Left ventricle myocardium superior (tissue), 1 donor: ENCODE data around the gene NUDT3. TPM values are rescaled to one million over a fixed set of nuclear protein-coding genes. Genes with fewer than 3 reads are reported as not detected.
"Not testable (repeated sequence)": the region's sequence is repeated elsewhere in the genome, so short reads cannot be mapped to it uniquely, and the experiment has no call there.

Source experiments
- ATAC-seq: fragments of 200-7000 bp; cut with Tn5 transposase; one replicate; pipeline ENCODE4 v1.9.1; 2020; ENCODE audit warnings: mild to moderate bottlenecking, moderate library complexity
- DNase-seq: peaks from one replicate; pipeline ENCODE4 v3.0.0-alpha.2; 2020
- intact Hi-C: fragments of 100-400 bp; cut with micrococcal nuclease; formaldehyde crosslinking; loops from one replicate; pipeline ENCODE4 v1.11.0; 2022
- total RNA-seq: library from RNA; stranded (reverse); fragmentation: NEBNext Ultra II Directional; extraction: Animal tissue kit (Norgen Biotek cat#: 25700); gene quantifications from one replicate; pipeline ENCODE4 v1.2.1, GENCODE V29; 2021
- donor health status: DM: no; HTN: yes; CAD: no; lungs with severe emphysema.

NUDT3 gene
- total RNA-seq, 1 donor from 2014 or later, result 59.3 TPM

DNA sequence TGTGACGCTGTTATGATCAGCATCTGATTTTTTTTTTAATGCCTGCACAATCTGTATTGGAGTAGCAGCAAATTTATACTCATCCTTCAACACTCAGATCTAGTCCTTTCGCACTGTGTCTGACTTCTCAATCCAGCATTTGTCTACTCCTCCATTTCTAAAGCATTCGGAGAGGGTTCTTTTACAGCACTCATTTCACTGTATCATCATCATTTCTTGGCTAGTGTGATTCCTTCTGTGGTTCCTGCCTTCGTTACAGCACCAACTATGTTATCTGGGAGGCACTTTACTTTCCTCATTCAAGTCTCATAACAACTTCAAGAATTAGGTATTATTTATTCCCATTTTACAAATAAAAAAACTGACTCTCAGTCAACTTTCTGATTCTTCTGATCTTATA is 18.0 kb downstream of the NUDT3 start:
- ATAC-seq, result peak; percentile 12
- intact Hi-C loops, result no loop called here
- DNase-seq, result no peak

DNA sequence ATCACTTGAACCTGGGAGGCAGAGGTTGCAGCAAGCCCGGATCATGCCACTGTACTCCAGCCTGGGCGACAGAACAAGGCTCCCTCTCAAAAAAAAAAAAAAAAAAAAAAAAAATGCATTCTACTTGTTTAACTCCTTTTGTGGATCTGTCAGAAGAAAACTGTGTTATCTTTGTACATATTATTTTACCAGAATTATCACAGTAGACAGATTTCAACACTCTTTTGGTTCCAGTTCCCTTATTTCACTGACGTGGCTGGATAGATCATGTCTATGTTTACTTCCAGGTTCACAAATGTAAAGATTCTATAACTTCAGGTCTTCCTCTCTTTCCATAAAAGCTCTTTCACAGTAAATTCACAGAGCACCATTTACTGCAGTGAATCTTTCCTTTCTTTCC is 18.4 kb downstream of the NUDT3 start:
- intact Hi-C loops, result no loop called here
- DNase-seq (no peak), ATAC-seq (no peak)

DNA sequence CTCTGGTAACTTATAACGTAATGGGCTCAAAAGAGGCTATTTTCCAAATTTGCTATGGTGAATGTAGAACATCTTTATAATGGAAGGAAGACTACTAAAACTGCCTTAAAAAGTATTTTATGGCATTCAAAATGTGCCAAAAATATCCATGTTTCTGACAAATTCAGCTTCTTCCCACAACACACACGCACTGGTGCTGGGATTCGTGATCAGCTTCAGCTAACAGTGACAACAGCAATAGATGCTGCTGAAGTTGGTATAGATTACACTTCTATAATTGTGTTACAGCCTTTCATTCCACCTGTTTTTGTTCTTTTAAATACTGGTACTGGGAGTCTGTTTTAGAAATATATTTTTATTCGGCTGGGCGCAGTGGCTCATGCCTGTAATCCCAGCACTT is 19.0 kb downstream of the NUDT3 start:
- ATAC-seq, result no peak
- intact Hi-C loops, result no loop called here
- no peak for DNase-seq

DNA sequence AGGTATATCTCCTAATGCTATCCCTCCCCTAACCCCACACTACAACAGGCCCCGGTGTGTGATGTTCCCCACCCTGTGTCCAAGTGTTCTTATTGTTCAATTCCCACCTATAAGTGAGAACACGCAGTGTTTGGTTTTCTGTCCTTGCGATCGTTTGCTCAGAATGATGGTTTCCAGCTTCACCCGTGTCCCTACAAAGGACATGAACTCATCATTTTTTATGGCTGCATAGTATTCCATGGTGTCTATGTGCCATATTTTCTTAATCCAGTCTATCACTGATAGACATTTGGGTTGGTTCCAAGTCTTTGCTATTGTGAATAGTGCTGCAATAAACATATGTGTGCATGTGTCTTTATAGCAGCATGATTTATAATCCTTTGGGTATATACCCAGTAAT is 20.6 kb downstream of the NUDT3 start:
- intact Hi-C loops, DNase-seq, ATAC-seq: not testable (repeated sequence)

DNA sequence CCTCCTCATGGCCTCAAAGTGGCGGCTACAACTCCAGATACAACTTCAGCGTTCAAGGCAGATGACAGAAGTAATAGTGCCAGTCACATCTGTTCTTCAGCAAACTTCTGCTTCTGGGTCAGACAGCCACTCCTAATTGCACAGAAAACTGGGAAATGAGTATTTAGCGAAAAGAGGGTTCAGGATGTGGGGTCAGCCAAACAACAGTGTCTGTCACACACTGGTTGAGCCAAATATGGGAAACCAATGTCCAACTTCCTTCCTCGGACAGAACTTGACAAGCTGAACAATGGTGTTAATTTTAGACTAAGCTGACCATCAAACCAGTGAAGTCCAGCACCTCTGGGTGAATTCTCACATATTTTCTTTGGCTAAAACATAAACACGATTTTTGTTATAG is 22.1 kb downstream of the NUDT3 start:
- intact Hi-C loops, result no loop called here
- DNase-seq (no peak), ATAC-seq (peak; percentile 66)

DNA sequence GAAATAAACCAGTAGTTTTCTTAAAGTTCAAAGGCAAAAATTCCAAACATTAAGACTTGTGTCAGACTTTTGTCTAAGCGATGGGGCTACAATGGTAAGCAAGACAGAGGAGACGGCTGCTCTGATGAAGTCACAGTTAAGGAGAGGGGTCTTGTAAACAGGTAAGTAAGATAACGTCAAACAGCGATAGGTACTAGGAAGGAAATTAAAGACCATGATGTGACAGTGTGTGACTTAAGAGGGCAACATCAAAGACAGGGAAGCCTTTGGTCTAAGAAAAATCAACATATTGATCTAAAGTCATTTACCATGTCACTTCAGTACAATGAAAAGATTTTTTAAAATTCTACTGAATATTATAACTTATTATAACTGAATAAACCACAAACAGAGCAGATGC is 23.1 kb downstream of the NUDT3 start:
- ATAC-seq, result no peak
- intact Hi-C loops, result no loop called here

DNA sequence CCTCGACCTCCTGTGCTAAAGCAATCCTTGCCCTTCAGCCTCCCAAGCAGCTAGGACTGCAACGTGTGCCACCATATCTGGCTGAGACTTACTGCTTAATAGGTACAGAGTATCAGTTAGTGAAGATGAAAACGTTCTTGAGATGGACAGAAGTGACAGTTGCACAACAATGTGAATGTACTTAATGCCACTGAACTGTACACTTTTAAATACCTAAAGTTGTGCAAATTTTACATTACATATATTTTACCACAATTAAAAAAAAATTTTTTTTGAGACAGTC is 25.9 kb downstream of the NUDT3 start:
- intact Hi-C loops, result no loop called here
- no peak for DNase-seq
- no peak for ATAC-seq

More for the DNA sequence above, 23.1 kb downstream of the NUDT3 start:
- no peak for DNase-seq

DNA sequence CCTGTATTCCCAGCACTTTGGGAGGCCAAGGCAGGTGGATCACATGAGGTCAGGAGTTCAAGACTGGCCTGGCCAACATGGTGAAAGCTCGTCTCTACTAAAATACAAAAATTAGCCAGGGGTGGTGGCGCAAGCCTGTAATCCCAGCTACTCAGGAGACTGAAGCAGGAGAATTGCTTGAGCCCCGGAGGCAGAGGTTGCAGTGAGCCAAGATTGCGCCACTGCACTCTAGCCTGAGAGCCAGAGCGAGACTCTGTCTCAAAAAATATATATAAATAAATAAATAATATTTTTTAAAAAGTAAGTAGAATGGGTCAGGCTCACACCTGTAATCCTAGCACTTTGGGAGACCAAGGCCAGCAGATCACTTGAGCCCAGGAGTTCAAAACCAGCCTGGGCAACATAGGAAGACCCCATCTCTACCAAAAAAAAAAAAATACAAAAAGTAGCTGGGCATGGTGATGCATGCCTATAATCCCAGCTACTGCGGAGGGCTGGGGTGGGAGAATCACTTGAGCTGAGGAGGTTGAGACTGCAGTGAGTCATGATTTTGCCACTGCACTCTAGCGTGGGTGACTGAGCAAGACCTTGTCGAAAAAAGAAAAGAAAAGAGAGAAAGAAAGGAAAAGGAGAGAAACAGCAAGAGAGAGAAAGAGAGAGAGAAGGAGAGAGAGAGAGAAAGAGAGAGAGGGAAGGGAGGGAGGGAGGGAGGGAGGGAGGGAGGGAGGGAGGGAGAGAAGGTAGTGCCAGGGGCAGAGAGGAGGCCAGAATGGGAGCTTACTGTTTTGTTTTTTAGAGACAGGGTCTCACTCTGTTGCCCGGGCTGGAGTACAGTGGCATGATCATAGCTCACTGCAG is 26.5 kb downstream of the NUDT3 start:
- intact Hi-C loops, ATAC-seq, DNase-seq: not testable (repeated sequence)

DNA sequence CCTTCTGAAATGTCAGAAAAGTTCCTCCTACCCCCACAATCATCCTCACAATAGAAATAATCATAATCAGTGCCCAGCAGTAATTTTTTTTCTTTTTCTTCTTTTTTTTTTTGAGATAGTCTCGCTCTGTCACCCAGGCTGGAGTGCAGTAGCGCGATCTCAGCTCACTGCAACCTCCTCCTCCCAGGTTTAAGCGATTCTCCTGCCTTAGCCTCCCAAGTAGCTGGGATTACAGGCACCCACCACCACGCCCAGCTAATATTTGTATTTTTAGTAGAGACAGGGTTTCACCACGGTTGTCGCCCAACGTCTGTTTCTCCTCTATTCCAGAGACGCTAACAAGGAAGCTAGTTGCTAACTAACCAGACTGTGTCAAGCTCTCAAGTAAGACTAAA is 28.8 kb downstream of the NUDT3 start:
- DNase-seq, intact Hi-C loops: not testable (repeated sequence)
- peak; percentile 23 for ATAC-seq

DNA sequence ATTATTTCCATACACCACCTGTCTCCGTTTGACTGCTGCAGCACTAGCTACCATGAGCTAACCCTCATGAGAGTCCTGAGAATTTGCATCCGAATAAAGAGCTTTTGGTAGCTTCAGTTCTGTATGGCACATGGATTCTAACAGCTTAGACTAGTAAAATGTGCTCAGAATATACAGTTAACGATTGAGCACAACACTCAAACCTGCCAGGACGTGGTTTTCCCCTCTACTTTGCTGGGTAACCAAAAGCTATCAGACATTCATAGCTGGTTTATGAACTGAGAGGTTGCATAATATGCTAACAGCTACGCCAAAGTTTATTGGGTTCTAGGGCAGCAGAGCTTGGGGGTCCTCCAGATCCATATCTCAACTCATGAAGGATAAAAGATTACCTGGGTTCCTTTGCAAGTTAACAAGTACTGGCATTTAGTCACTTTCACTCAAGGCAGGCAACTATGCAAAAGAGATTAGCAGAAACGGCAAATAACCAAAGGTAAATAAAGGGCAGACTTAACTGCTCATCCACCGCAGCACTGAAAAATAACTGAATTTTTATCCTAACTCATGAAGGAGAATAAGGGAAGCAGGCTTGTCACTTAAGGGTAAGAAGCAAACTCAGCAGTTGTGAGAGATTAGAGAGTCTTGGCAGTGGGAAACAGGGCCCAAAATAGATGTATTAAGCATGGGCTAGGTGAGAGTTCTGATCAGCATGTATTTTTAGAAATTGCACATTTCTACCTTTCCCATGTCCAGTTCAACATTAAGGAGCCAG is 29.4 kb downstream of the NUDT3 start:
- no peak for DNase-seq
- ATAC-seq, result peak; percentile 88
- intact Hi-C loops, result no loop called here

DNA sequence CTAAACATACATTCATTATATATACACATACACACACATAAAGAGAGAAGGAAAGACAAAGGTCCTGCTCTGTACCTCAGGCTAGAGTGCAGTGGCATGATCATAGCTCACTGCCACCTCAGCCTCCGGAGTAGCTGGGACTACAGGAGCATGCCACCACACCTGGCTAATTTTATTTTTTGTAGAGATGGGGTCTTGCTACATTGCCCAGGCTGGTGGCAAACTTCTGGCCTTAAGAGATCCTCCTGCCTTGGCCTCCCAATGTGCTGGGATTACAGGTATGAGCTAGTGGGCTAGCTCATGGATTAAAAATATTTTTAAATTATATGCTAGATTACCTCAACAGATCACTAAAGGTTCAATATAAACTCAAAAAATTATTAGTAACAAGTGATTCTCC is 30.3 kb downstream of the NUDT3 start:
- intact Hi-C loops, result no loop called here

DNA sequence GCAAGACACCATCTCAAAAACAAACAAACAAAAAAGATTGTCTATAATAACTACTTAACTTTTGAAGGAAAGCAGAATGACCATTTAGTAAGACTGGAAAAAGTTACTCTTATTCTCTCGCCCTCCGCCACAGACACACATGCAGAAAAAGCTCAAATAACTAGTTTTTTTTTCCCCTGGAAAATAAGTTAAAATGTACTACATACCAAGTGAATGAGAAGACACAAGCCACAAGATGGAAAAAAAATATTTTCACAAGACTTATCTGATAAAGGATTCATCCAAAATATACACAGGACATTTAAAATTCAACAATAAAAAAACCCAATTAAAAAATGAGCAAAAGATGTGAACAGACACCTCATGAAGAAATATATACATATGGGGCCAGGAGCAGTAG is 31.9 kb downstream of the NUDT3 start:
- ATAC-seq (no peak), DNase-seq (no peak)
- intact Hi-C loops, result no loop called here

More for the DNA sequence above, 30.3 kb downstream of the NUDT3 start:
- DNase-seq (no peak), ATAC-seq (no peak)

DNA sequence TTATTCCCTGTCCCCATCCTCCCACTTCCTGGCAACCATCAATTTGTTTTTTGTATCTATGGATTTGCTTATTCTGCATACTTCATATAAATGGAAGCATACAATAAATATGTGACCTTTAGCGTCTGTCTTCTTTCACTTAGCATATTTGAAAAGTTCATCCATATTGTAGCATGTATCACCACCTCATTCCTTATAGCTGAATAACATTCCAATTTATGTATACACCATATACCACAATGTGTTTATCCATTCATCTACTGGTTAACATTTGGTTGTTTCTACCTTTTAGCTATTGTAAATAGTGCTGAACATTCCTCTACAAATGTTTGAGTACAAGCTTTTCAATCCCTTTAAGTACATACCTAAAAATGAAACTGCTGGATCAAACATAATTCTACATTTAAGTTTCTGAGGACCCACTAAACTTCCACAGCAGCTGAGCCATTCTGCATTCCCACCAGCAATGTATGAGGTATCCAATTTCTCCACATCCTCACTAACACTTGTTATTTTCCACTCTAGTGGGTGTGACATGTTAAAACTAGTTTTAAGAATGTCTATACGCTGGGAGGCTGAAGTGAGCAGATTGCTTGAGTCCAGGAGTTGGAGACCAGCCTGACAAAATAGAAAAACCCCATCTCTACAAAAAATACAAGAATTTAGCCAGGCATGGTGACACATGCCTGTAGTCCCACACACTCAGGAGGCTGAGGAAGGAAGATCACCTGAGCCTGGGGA is 32.9 kb downstream of the NUDT3 start:
- intact Hi-C loops, result no loop called here
- DNase-seq (no peak), ATAC-seq (no peak)

DNA sequence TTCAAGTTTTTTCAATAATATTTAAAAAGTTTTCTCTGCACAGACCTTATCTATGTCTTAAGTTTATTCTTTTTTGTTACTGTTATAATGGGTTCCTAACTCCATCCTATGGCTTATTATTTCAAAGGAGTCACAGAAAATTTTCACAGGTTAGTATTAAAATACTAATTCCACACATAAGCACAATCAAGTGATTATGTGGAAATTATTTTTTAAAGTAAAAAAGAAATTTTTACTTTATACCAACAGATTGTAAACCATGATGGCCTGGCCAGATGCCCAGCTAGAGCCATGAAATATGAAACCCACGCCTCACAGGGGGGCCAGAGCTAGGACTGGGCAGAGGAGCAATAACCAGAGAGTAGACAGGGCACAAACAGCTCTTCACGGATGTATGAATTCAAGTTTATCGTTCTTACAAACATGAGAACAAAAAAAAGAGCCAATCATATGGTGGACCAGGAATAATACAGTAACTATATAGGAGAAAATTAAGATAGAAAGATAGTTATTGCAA is 34.0 kb downstream of the NUDT3 start:
- intact Hi-C loops, result no loop called here
- peak; percentile 56 for DNase-seq
- peak; percentile 38 for ATAC-seq

DNA sequence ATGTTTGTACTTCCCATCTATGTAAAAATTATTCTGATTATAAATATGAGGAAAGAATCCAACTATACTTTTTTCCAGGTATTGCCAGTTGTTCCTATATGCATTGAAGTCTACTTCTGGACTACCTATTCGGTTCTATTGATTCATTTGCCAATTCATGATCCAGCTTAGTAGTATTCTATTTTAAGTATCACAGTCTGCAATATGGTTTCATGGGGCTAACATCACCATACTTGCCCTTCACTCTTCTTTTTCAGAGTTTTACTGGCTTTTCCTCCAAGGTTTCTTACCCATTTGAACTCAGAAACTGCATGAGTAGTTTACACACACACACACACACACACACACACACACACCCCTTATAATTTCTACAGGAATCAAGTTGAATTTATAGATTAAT is 34.5 kb downstream of the NUDT3 start:
- no peak for DNase-seq
- peak; percentile 16 for ATAC-seq
- intact Hi-C loops, result no loop called here

DNA sequence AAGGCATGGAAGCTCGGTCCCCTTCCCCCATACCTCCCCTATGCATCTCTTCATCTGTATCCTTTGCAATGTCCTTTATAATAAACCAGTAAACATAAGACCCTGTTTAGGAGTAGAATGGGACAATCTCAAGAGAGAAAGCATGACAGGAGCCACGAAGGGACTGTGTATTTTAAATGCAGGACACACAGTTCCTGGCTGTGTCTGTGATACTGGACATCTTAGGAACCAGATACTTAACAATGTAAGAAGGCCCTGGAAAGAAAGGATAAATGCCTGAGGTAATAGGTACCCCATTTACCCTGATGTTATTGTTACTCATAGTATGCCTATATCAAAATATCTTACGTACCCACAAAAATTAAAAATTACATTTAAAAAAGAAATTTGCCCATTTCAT is 36.6 kb downstream of the NUDT3 start:
- intact Hi-C loops, result no loop called here
- DNase-seq (no peak), ATAC-seq (no peak)

DNA sequence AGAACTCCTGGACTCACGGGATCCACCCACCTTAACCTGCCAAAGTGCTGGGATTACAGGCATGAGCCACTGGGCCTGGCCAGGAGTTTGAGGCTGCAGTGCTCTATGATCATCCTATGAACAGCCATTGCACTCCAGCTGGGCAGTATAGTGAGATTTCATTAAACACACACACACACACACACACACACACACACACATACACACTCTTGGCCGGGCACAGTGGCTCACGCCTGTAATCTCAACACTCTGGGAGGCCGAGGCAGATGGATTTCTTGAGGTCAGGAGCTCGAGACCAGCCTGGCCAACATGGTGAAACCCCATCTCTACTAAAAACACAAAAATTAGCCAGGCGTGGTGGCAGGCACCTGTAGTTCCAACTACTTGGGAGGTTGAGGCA is 38.2 kb downstream of the NUDT3 start:
- intact Hi-C loops, ATAC-seq, DNase-seq: not testable (repeated sequence)

DNA sequence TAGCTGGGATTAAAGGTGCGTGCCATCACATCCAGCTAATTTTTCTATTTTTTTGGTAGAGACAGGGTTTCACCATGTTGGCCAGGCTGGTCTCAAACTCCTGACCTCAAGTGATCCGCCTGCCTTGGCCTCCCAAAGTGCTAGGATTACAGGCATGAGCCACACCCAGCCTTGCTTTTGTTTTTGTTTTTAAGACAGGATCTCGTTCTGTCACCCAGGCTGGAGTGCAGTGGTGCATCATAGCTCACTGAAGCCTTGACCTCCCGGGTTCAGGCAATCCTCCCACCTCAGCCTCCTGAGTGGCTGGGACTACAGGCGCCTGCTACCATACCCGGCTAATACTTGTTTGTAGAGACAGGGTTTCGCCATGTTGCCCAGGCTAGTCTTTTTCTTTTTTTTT is 38.9 kb downstream of the NUDT3 start:
- intact Hi-C loops, DNase-seq, ATAC-seq: not testable (repeated sequence)

DNA sequence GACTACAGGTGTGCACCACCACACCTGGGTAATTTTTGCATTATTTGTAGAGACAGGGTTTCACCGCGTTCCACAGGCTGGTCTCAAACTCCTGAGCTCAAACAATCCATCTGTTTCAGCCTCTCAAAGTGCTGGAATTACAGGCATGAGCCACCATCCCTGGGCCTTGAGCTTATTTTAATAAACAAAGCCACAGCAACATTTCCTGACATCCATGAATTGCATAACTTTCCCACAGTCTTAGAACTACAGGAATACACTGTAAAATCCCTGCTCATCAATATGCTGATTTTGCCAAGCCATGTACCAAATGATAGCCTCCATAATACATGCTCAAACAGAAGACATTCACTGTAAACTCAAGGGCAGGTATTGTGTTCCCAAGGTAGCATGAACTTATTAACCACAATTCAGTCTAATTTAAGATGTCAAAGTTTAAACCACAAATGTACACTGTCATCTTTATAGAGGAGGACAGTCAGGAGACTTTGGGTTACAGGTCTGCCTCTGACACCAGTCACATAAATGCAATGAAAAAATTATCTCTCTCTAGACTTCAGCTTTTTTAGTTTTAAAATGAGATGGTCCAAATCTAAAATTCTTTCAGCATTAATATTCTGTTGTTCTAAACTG is 40.0 kb downstream of the NUDT3 start:
- ATAC-seq (no peak), DNase-seq (no peak)
- intact Hi-C loops, result no loop called here

DNA sequence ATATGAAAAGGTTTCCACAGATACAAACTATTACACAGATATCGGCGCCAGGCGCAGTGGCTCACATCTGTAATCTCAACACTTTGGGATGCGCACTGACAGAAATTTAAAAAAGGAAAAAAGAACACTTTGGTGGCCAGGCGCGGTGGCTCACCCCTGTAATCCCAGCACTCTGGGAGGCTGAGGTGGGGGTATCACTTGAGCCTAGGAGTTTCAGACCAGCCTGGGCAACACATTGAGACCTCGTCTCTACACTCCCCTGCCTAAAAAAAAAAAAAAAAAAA is 41.6 kb downstream of the NUDT3 start:
- ATAC-seq (no peak), DNase-seq (no peak)
- intact Hi-C loops, result no loop called here
